Right lobe of liver (tissue), 6 donors: ENCODE results near the gene TNFAIP8. TPM values are rescaled to one million over a fixed set of nuclear protein-coding genes. Genes with fewer than 3 reads are reported as not detected.

Experiments
- ATAC-seq, 4 donors: fragments of 200-7000 bp; cut with Tn5 transposase; one replicate each; pipeline ENCODE4 v1.9.1; 2020; ENCODE audit warnings: mild to moderate bottlenecking in 4 of 4, moderate library complexity in 4 of 4
- DNase-seq, 3 donors: peaks; one replicate each; pipeline ENCODE4 v3.0.0-alpha.2; 2020
- H3K27ac ChIP-seq, 3 donors: fragments of 200-600 bp; one replicate each; pipeline ENCODE4 v1.8.0; 2022
- H3K27me3 ChIP-seq, 2 donors: fragments of 200-600 bp; one replicate each; pipeline ENCODE4 v1.8.0; 2022
- H3K36me3 ChIP-seq, 4 donors: fragments of 200-600 bp; sonication (generic) in 1 of 4; one replicate each; pipeline versions ENCODE4 v1.5.1 to v1.8.0; 2017 to 2022; ENCODE audit warnings: control low read depth in 1 of 4
- H3K4me1 ChIP-seq, 4 donors: fragments of 200-600 bp; sonication (generic) in 1 of 4; one replicate each; pipeline versions ENCODE4 v1.5.1 to v1.8.0; 2017 to 2022; ENCODE audit warnings: control low read depth in 1 of 4
- H3K4me3 ChIP-seq, 3 donors: fragments of 200-600 bp; one replicate each; pipeline ENCODE4 v1.8.0; 2022
- H3K9me3 ChIP-seq, 4 donors: fragments of 200-600 bp; sonication (generic) in 1 of 4; one replicate each; pipeline versions ENCODE4 v1.5.1 to v1.8.0; 2017 to 2022; ENCODE audit warnings: control low read depth in 1 of 4
- POLR2A ChIP-seq: fragments of 450-650 bp; IDR thresholded peaks from one replicate; pipeline ENCODE4 v1.6.1; 2017; ENCODE audit warnings: antibody characterized with exemption, mild to moderate bottlenecking
- WGBS: methylation state at CpG from one replicate; pipeline ENCODE4 v1.1.6; 2018; ENCODE audit warnings: low coverage, low lambda C conversion rate; ENCODE audit not compliant: insufficient coverage; ENCODE audit errors: missing lambda C conversion rate; 5-methylcytosine and 5-hydroxymethylcytosine counted together
- intact Hi-C, 2 donors: fragments of 100-400 bp; cut with DNase I; formaldehyde crosslinking; loops; one replicate each; pipeline versions ENCODE4 v1.11.2 to v1.14.1; 2022
- total RNA-seq, 6 experiments: library from RNA; depleted of rRNA in 2 of 6; stranded (reverse); fragments of >200 nt in 2 of 6; fragmentation: NEBNext Ultra II Directional in 3 of 6; extraction: Animal tissue kit (Norgen Biotek cat#: 25700) in 3 of 6; gene quantifications; one replicate each; pipeline versions ENCODE4 v1.1.0 to v1.2.4, GENCODE V29; 2016 to 2023
- TF ChIP-seq, protein P1 (sequence below), 4 donors: fragments of 200-600 bp in 3 of 4; fragments of 450-650 bp in 1 of 4; IDR thresholded peaks; one replicate each; pipeline versions ENCODE4 v1.5.1 to v1.8.0; 2016 to 2022; ENCODE audit warnings: antibody characterized with exemption in 4 of 4, mild to moderate bottlenecking in 2 of 4
- donor health status: DM: no; HTN: yes; CAD: no.
- donor health status: DM: no; HTN: no; CAD: no.
- donor health status: DM: no; HTN: no; CAD: no.
- donor health status: DM: no; HTN: yes; CAD: no.
- donor health status: DM: no; HTN: yes; CAD: no.

TNFAIP8 gene
- total RNA-seq, 6 experiments from 2014 or later: 2.2 to 26.7 (median 5.4) TPM

DNA sequence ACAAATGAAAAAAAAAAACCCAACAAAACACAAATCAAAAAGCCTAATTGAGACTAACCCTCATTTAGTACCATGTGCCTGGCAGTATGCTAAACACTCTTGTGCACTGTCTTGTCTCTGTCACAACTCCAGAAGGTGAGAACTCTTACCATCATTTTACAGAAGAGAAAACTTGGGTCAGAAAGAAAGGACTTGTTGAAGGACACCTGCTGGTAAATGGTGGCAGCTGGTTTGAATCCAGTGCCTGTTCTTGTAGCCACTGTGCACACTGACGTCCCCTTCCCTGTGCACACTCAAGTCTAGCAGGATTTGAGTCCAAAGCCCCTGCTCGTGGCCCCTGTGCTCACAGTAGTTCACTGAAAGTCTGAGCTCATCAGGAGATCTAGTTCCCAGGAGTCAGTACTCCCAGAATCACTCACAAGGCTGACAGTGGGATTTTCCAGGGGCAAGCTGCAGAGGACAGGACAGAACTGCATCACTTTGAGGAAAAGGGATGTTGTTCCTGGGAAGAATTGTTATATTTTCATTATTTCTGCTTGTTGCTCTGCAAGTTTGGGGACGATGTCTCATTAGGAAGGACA, 53.5 kb downstream of the TNFAIP8 start:
- H3K4me1 ChIP-seq: peaks cover 0 to 5% (median 0%) of the 10 kb centered on the region in 4 donors
- no peaks in the 10 kb centered on the region for H3K27me3 ChIP-seq
- intact Hi-C loops: no loop called here
- H3K36me3 ChIP-seq: no peaks in the 10 kb centered on the region
- TF ChIP-seq, protein P1, sequence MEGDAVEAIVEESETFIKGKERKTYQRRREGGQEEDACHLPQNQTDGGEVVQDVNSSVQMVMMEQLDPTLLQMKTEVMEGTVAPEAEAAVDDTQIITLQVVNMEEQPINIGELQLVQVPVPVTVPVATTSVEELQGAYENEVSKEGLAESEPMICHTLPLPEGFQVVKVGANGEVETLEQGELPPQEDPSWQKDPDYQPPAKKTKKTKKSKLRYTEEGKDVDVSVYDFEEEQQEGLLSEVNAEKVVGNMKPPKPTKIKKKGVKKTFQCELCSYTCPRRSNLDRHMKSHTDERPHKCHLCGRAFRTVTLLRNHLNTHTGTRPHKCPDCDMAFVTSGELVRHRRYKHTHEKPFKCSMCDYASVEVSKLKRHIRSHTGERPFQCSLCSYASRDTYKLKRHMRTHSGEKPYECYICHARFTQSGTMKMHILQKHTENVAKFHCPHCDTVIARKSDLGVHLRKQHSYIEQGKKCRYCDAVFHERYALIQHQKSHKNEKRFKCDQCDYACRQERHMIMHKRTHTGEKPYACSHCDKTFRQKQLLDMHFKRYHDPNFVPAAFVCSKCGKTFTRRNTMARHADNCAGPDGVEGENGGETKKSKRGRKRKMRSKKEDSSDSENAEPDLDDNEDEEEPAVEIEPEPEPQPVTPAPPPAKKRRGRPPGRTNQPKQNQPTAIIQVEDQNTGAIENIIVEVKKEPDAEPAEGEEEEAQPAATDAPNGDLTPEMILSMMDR (IDR thresholded peaks at IDR 0.05): no peak
- TF ChIP-seq POLR2A: no peak
- no peak for ATAC-seq
- 52% methylated on average over 2 of the region's 3 CpGs for WGBS
- no peaks in the 10 kb centered on the region for H3K9me3 ChIP-seq
- H3K27ac ChIP-seq: no peak overlapping the region
- no peak overlapping the region for H3K4me3 ChIP-seq
- DNase-seq: no peak

DNA sequence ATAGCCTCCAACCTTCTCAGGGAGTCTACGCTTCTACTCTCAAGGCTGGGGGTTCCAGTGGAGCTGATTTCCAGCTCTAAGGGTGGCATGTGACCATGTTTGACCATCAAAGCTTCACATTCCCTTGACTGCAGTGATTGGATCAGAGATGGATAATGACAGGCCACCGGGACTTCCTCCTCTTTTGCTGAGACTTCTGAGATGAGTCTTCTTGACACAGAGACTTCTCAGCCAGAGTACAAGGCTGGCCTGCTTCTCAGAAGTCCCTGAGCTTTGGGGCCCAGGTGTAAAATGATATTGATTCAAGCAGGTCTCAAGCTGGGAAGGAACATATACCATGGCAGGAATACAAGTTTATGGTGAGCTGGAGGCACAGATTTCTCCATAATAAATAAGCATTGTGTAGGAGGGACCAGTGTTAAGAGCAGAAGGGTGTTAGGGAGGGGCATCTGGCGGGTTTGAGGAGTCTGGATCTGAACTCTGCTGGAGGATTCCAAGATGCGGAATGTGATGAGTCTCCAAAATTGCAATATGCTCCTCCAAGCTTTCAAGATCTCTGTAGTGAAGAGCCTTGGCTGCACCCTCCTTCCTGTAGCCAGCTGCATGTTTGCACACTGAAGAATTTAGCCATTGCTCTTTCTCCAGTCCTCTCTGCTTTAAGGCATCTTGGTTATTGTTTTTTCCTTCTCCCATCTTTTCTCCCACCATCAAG, 54.8 kb downstream of the TNFAIP8 start:
- no peak for ATAC-seq
- no peaks in the 10 kb centered on the region for H3K27me3 ChIP-seq
- H3K36me3 ChIP-seq: no peaks in the 10 kb centered on the region
- H3K9me3 ChIP-seq: no peaks in the 10 kb centered on the region
- H3K4me3 ChIP-seq: no peak overlapping the region
- H3K27ac ChIP-seq: no peak overlapping the region
- intact Hi-C loops: loop anchor here in 1 of 2 donors (10.0 kb wide), 1 partner anchor 426 kb away; the partner anchor contains the start of gene DTWD2
- DNase-seq: no peak
- H3K4me1 ChIP-seq: peaks cover 0 to 5% (median 0%) of the 10 kb centered on the region in 4 donors
- WGBS: 84% methylated on average over 3 of the region's 4 CpGs
- TF ChIP-seq, protein P1 (IDR thresholded peaks at IDR 0.05): no peak
- TF ChIP-seq POLR2A: no peak

DNA sequence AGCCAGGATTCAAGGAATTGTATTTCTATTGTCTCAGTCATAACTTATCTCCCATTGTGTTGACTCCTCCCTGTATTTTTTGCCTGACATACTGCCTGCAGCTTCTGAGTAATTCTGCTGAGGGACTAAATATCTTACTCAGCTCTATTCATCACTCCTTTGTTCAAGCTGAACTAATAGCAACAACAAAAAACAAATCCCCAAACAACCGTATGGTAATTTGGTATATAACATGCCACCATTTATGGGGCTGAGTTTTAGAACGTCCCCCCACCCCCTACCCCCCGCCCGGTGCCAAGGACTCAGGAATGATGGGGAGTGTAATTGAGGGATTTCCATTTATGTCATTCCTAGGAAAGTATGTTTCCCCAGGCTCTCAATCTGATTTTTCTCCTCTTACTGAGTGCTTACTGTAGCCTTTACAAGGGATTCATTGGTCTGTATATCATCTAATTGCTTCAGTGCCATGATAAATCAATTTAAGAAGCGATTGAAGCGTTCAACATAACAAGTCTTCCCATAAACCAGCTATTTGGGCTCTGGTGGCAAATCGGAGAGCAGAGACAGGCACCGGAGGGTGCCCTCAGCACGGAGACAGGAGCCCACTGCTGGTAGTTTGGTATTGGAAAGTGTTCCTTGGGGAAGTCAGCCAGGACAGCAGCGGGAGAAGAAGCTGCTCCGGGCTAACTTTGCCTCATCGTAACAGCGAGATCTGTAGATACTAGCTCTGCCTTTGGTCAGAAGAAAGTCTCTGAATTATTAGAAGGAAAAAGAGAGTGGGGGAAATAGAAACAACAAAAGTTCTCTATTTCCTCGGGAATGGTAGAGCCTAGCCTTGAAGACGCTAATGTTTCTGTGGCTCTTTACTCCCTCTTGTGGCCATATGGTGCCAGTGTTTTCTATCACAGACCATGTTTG, 55.8 kb downstream of the TNFAIP8 start:
- peaks cover 0 to 5% (median 0%) of the 10 kb centered on the region in 4 donors for H3K4me1 ChIP-seq
- DNase-seq: peak; percentile 58 to 66 (median 63)
- no peaks in the 10 kb centered on the region for H3K9me3 ChIP-seq
- TF ChIP-seq, protein P1 (IDR thresholded peaks at IDR 0.05): peak; percentile 91 to 97 (median 92)
- no peak for TF ChIP-seq POLR2A
- peak overlapping the region; percentile 43 to 58 (median 53) for H3K4me3 ChIP-seq
- no peaks in the 10 kb centered on the region for H3K36me3 ChIP-seq
- WGBS: 6% methylated on average over 15 of the region's 15 CpGs
- peak overlapping the region; percentile 26 to 56 (median 52) for H3K27ac ChIP-seq
- ATAC-seq: peak; percentile 97 to 98 (median 98)
- intact Hi-C loops: loop anchor here in 1 of 2 donors (10.0 kb wide), 1 partner anchor 427 kb away; the partner anchor contains the start of gene DTWD2
- H3K27me3 ChIP-seq: no peaks in the 10 kb centered on the region
